HG02763 (cell line): ENCODE data around the gene GTPBP6.
"Not testable (repeated sequence)": the region's sequence is repeated elsewhere in the genome, so short reads cannot be mapped to it uniquely, and the experiment has no call there.

Experiments
- ATAC-seq: cut with Tn5 transposase; IDR thresholded peaks from one replicate; pipeline ENCODE4 v1.9.1; 2021; ENCODE audit warnings: mild to moderate bottlenecking, moderate library complexity; ENCODE audit not compliant: unreplicated experiment

The GTPBP6 gene

GRCh38 chrX:267771-268261, 50.8 kb downstream of the GTPBP6 start:
- ATAC-seq = no peak

GRCh38 chrX:265502-265901, 53.1 kb downstream of the GTPBP6 start:
- ATAC-seq = no peak

GRCh38 chrX:264634-265455, 53.8 kb downstream of the GTPBP6 start:
- ATAC-seq = no peak

GRCh38 chrX:264006-264405, 54.6 kb downstream of the GTPBP6 start:
- ATAC-seq = not testable (repeated sequence)

- ATAC-seq = peak; percentile 85
These were observed 56.2 kb downstream of the GTPBP6 start for GRCh38 chrX:262381-262909.

GRCh38 chrX:261919-262352, 56.7 kb downstream of the GTPBP6 start:
- no peak for ATAC-seq

- no peak for ATAC-seq
These were observed 57.3 kb downstream of the GTPBP6 start for GRCh38 chrX:261167-261918.

- no peak for ATAC-seq
These were observed 58.8 kb downstream of the GTPBP6 start for GRCh38 chrX:259692-260355.

GRCh38 chrX:258291-259040, 60.1 kb downstream of the GTPBP6 start:
- no peak for ATAC-seq

GRCh38 chrX:257681-258289, 60.8 kb downstream of the GTPBP6 start:
- ATAC-seq = no peak

- ATAC-seq = not testable (repeated sequence)
These were observed 61.5 kb downstream of the GTPBP6 start for GRCh38 chrX:257054-257453.

- ATAC-seq = no peak
These were observed 62.7 kb downstream of the GTPBP6 start for GRCh38 chrX:255923-256331.
